ENCODE measurements around the gene PPM1F.

GRCh38 chr22:21931056-21931455, 21.6 kb downstream of the PPM1F start:
- no peak for TF ChIP-seq CTCF (IDR thresholded peaks at IDR 0.05; ENCODE audit: insufficient read depth, low read length, poor library complexity, severe bottlenecking)
- TF ChIP-seq EZH2phosphoT487 (conservative IDR thresholded peaks at IDR 0.05; ENCODE audit: low read length) = no peak

Data from SU-DHL-6 (cell line).